Chondrocyte (in vitro differentiated cells): ENCODE results near the gene ZDHHC7. TPM values are rescaled to one million over a fixed set of nuclear protein-coding genes. Genes with fewer than 3 reads are reported as not detected.

ENCODE experiments used
- DNase-seq: peaks from one replicate; pipeline ENCODE4 v3.0.0; 2021; ENCODE audit warnings: mixed read lengths, low spot score
- H3K27ac Mint-ChIP-seq: one replicate; pipeline ENCODE4 v1.8.0; 2021; ENCODE audit warnings: mild to moderate bottlenecking, moderate library complexity, mixed read lengths; ENCODE audit not compliant: unreplicated experiment
- H3K27me3 Mint-ChIP-seq: 2 replicates; pipeline ENCODE4 v1.8.0; 2021; ENCODE audit warnings: low read depth, mixed read lengths
- H3K36me3 Mint-ChIP-seq: 2 replicates; pipeline ENCODE4 v1.8.0; 2021; ENCODE audit warnings: low read depth, mixed read lengths
- H3K4me1 Mint-ChIP-seq: 2 replicates; pipeline ENCODE4 v1.8.0; 2021; ENCODE audit warnings: low read depth, mild to moderate bottlenecking, mixed read lengths
- H3K4me3 Mint-ChIP-seq: one replicate; pipeline ENCODE4 v1.8.0; 2021; ENCODE audit warnings: mild to moderate bottlenecking, moderate library complexity, mixed read lengths; ENCODE audit not compliant: unreplicated experiment
- H3K9me3 Mint-ChIP-seq: 2 replicates; pipeline ENCODE4 v1.8.0; 2021; ENCODE audit warnings: low read depth, mixed read lengths
- CTCF ChIP-seq: fragments of 200-600 bp; sonication (generic); IDR thresholded peaks from 2 replicates; pipeline ENCODE4 v1.5.0; 2021; ENCODE audit warnings: antibody characterized with exemption, mild to moderate bottlenecking, moderate library complexity
- total RNA-seq: library from RNA; stranded (reverse); gene quantifications from 3 replicates; pipeline ENCODE4 v1.2.1, GENCODE V29; 2021

The ZDHHC7 gene
- total RNA-seq, 1 donor from 2014 or later, result 50.2 TPM

- Mint-ChIP-seq H3K27ac (no peak overlapping the region), H3K4me3 (no peak overlapping the region), H3K9me3 (no peaks in the 10 kb centered on the region), H3K27me3 (peaks cover 7% of the 10 kb centered on the region), H3K4me1 (peaks cover 7% of the 10 kb centered on the region), H3K36me3 (peaks cover 2% of the 10 kb centered on the region)
- no peak for DNase-seq
- no peak for TF ChIP-seq CTCF
These were observed 5.8 kb upstream of the ZDHHC7 start for GRCh38 chr16:85017151-85017550.

- H3K4me3 Mint-ChIP-seq, result no peak overlapping the region
- H3K27ac Mint-ChIP-seq, result no peak overlapping the region
- peaks cover 2% of the 10 kb centered on the region for H3K36me3 Mint-ChIP-seq
- H3K4me1 Mint-ChIP-seq, result peaks cover 15% of the 10 kb centered on the region
- no peak for DNase-seq
- H3K27me3 Mint-ChIP-seq, result peaks cover 7% of the 10 kb centered on the region
- no peak for TF ChIP-seq CTCF
- no peaks in the 10 kb centered on the region for H3K9me3 Mint-ChIP-seq
These were observed 4.3 kb upstream of the ZDHHC7 start for GRCh38 chr16:85015481-85016187.

GRCh38 chr16:85014311-85014710 lies 3.0 kb upstream of the ZDHHC7 start:
- H3K4me3 Mint-ChIP-seq, result no peak overlapping the region

GRCh38 chr16:85011846-85012284 lies 530 bp upstream of the ZDHHC7 start:
- Mint-ChIP-seq H3K36me3 (no peaks in the 10 kb centered on the region), H3K4me3 (peak overlapping the region; percentile 93), H3K27ac (peak overlapping the region; percentile 100), H3K9me3 (no peaks in the 10 kb centered on the region), H3K27me3 (no peaks in the 10 kb centered on the region), H3K4me1 (peaks cover 43% of the 10 kb centered on the region)
- DNase-seq, result no peak
- TF ChIP-seq CTCF, result no peak

More at GRCh38 chr16:85014311-85014710, 3.0 kb upstream of the ZDHHC7 start:
- H3K27ac Mint-ChIP-seq, result no peak overlapping the region
- no peaks in the 10 kb centered on the region for H3K36me3 Mint-ChIP-seq
- peaks cover 1% of the 10 kb centered on the region for H3K27me3 Mint-ChIP-seq
- H3K4me1 Mint-ChIP-seq, result peaks cover 28% of the 10 kb centered on the region
- H3K9me3 Mint-ChIP-seq, result no peaks in the 10 kb centered on the region
- DNase-seq, result no peak
- no peak for TF ChIP-seq CTCF

- Mint-ChIP-seq H3K36me3 (no peaks in the 10 kb centered on the region), H3K4me3 (peak overlapping the region; percentile 98), H3K9me3 (no peaks in the 10 kb centered on the region), H3K27ac (peak overlapping the region; percentile 89), H3K4me1 (peaks cover 48% of the 10 kb centered on the region), H3K27me3 (no peaks in the 10 kb centered on the region)
- no peak for DNase-seq
- no peak for TF ChIP-seq CTCF
These were observed 847 bp downstream of the ZDHHC7 start for GRCh38 chr16:85010446-85010930.
